HG03354 (cell line): ENCODE results near the gene NPRL2.
"Not testable (repeated sequence)": the region's sequence is repeated elsewhere in the genome, so short reads cannot be mapped to it uniquely, and the experiment has no call there.

Source experiments
- ATAC-seq: cut with Tn5 transposase; IDR thresholded peaks from one replicate; pipeline ENCODE4 v1.9.1; 2021; ENCODE audit warnings: mild to moderate bottlenecking; ENCODE audit not compliant: unreplicated experiment, poor library complexity, severe bottlenecking

Gene NPRL2

GRCh38 chr3:50318615-50319014 lies 32.0 kb downstream of the NPRL2 start:
- no peak for ATAC-seq

- no peak for ATAC-seq
Observed at GRCh38 chr3:50318163-50318562, 32.4 kb downstream of the NPRL2 start.

GRCh38 chr3:50317300-50317699 lies 33.3 kb downstream of the NPRL2 start:
- no peak for ATAC-seq

GRCh38 chr3:50316657-50317242 lies 33.8 kb downstream of the NPRL2 start:
- ATAC-seq = no peak

- no peak for ATAC-seq
Observed at GRCh38 chr3:50314816-50315215, 35.8 kb downstream of the NPRL2 start.

- no peak for ATAC-seq
Observed at GRCh38 chr3:50314342-50314741, 36.2 kb downstream of the NPRL2 start.

GRCh38 chr3:50312041-50312440 lies 38.5 kb downstream of the NPRL2 start:
- ATAC-seq = not testable (repeated sequence)

- ATAC-seq = no peak
Observed at GRCh38 chr3:50304601-50305000, 46.0 kb downstream of the NPRL2 start.

GRCh38 chr3:50303013-50303815 lies 47.4 kb downstream of the NPRL2 start, which contains the start of gene HYAL1:
Gene HYAL1, minus strand, starts transcription at chr3:50303574. Its CDS starts 618 bp downstream, at chr3:50302956.
- ATAC-seq = no peak

GRCh38 chr3:50302095-50303012 lies 48.2 kb downstream of the NPRL2 start:
- ATAC-seq = no peak

- ATAC-seq = no peak
Observed at GRCh38 chr3:50300681-50301254, 49.8 kb downstream of the NPRL2 start.

GRCh38 chr3:50299929-50300680 lies 50.5 kb downstream of the NPRL2 start:
- ATAC-seq = no peak

- ATAC-seq = no peak
Observed at GRCh38 chr3:50299638-50299928, 51.0 kb downstream of the NPRL2 start.

GRCh38 chr3:50298836-50299637 lies 51.5 kb downstream of the NPRL2 start, which contains the start of the genes HYAL3 and NAA80:
Gene HYAL3, minus strand, starts transcription at chr3:50299405. Its CDS starts 3,803 bp downstream, at chr3:50295602.
Gene NAA80, minus strand, starts transcription at chr3:50299405. Its CDS starts 1,942 bp downstream, at chr3:50297463.
- peak; percentile 89 for ATAC-seq

- no peak for ATAC-seq
Observed at GRCh38 chr3:50297896-50298725, 52.5 kb downstream of the NPRL2 start.

GRCh38 chr3:50297384-50297775 lies 53.2 kb downstream of the NPRL2 start:
- ATAC-seq = no peak
